IPS-20b (cell line): Measurements from ENCODE around the gene PDK1.

ENCODE experiments used
- H3K27ac ChIP-seq: one replicate; pipeline ENCODE4 v1.5.1; 2013; ENCODE audit warnings: low read length
- H3K27me3 ChIP-seq: 2 replicates; pipeline ENCODE4 v1.6.1; 2013; ENCODE audit warnings: mild to moderate bottlenecking, low read length, inconsistent platforms; ENCODE audit not compliant: insufficient read depth
- H3K36me3 ChIP-seq: 2 replicates; pipeline ENCODE4 v1.6.1; 2013; ENCODE audit warnings: low read depth, mild to moderate bottlenecking, inconsistent platforms, low read length, moderate library complexity; ENCODE audit not compliant: insufficient read depth
- H3K4me1 ChIP-seq: 2 replicates; pipeline ENCODE4 v1.6.1; 2013; ENCODE audit warnings: mild to moderate bottlenecking, control low read depth, inconsistent platforms, low read length, moderate library complexity; ENCODE audit not compliant: insufficient read depth
- H3K4me3 ChIP-seq: 2 replicates; pipeline ENCODE4 v1.5.1; 2013; ENCODE audit warnings: mild to moderate bottlenecking, low read length, inconsistent platforms
- H3K9ac ChIP-seq: 2 replicates; pipeline ENCODE4 v1.6.1; 2013; ENCODE audit warnings: low read depth, mild to moderate bottlenecking, inconsistent platforms, low read length, moderate library complexity
- H3K9me3 ChIP-seq: 2 replicates; pipeline ENCODE4 v1.6.1; 2013; ENCODE audit warnings: mild to moderate bottlenecking, low read depth, low read length, inconsistent platforms; ENCODE audit not compliant: insufficient read depth

The PDK1 gene

GRCh38 chr2:172623249-172623965 lies 67.5 kb downstream of the PDK1 start:
- H3K9ac ChIP-seq: no peak overlapping the region
- no peak overlapping the region for H3K27ac ChIP-seq
- no peaks in the 10 kb centered on the region for H3K4me1 ChIP-seq
- no peaks in the 10 kb centered on the region for H3K27me3 ChIP-seq
- H3K4me3 ChIP-seq: no peak overlapping the region
- H3K36me3 ChIP-seq: peaks cover 12% of the 10 kb centered on the region; the same call in 1 of the 2 replicates
- H3K9me3 ChIP-seq: peaks cover 19% of the 10 kb centered on the region

GRCh38 chr2:172624996-172625395 lies 69.1 kb downstream of the PDK1 start:
- Histone ChIP-seq H3K4me1 (no peaks in the 10 kb centered on the region), H3K4me3 (no peak overlapping the region), H3K36me3 (peaks cover 12% of the 10 kb centered on the region; the same call in 1 of the 2 replicates), H3K27me3 (no peaks in the 10 kb centered on the region), H3K9me3 (peaks cover 19% of the 10 kb centered on the region), H3K9ac (no peak overlapping the region), H3K27ac (no peak overlapping the region)

GRCh38 chr2:172627181-172627580 lies 71.3 kb downstream of the PDK1 start:
- Histone ChIP-seq H3K36me3 (peaks cover 12% of the 10 kb centered on the region; the same call in 1 of the 2 replicates), H3K9me3 (peaks cover 15% of the 10 kb centered on the region), H3K27ac (no peak overlapping the region), H3K9ac (no peak overlapping the region), H3K4me3 (no peak overlapping the region), H3K27me3 (no peaks in the 10 kb centered on the region), H3K4me1 (no peaks in the 10 kb centered on the region)

GRCh38 chr2:172628085-172628484 lies 72.2 kb downstream of the PDK1 start:
- H3K4me1 ChIP-seq: no peaks in the 10 kb centered on the region
- H3K36me3 ChIP-seq: peaks cover 12% of the 10 kb centered on the region; the same call in 1 of the 2 replicates
- peaks cover 14% of the 10 kb centered on the region for H3K9me3 ChIP-seq
- no peak overlapping the region for H3K27ac ChIP-seq
- no peak overlapping the region for H3K9ac ChIP-seq
- no peak overlapping the region for H3K4me3 ChIP-seq
- H3K27me3 ChIP-seq: no peaks in the 10 kb centered on the region

- Histone ChIP-seq H3K4me3 (no peak overlapping the region), H3K4me1 (no peaks in the 10 kb centered on the region), H3K9ac (no peak overlapping the region), H3K27me3 (no peaks in the 10 kb centered on the region), H3K27ac (no peak overlapping the region), H3K9me3 (no peaks in the 10 kb centered on the region), H3K36me3 (no peaks in the 10 kb centered on the region)
Measured at GRCh38 chr2:172629586-172629985, 73.7 kb downstream of the PDK1 start.

GRCh38 chr2:172630181-172630580 lies 74.3 kb downstream of the PDK1 start:
- Histone ChIP-seq H3K27me3 (no peaks in the 10 kb centered on the region), H3K36me3 (no peaks in the 10 kb centered on the region), H3K9me3 (no peaks in the 10 kb centered on the region), H3K27ac (no peak overlapping the region), H3K4me1 (no peaks in the 10 kb centered on the region), H3K4me3 (no peak overlapping the region), H3K9ac (no peak overlapping the region)

GRCh38 chr2:172634477-172634876 lies 78.6 kb downstream of the PDK1 start:
- Histone ChIP-seq H3K27ac (no peak overlapping the region), H3K4me3 (no peak overlapping the region), H3K4me1 (no peaks in the 10 kb centered on the region), H3K9ac (no peak overlapping the region), H3K9me3 (no peaks in the 10 kb centered on the region), H3K27me3 (no peaks in the 10 kb centered on the region), H3K36me3 (no peaks in the 10 kb centered on the region)

- Histone ChIP-seq H3K9me3 (no peaks in the 10 kb centered on the region), H3K4me1 (no peaks in the 10 kb centered on the region), H3K27me3 (no peaks in the 10 kb centered on the region)
Measured at GRCh38 chr2:172635548-172635947, 79.7 kb downstream of the PDK1 start.

GRCh38 chr2:172639256-172639655 lies 83.4 kb downstream of the PDK1 start:
- Histone ChIP-seq H3K4me3 (no peak overlapping the region), H3K4me1 (no peaks in the 10 kb centered on the region), H3K36me3 (no peaks in the 10 kb centered on the region), H3K9ac (no peak overlapping the region), H3K27ac (no peak overlapping the region), H3K27me3 (no peaks in the 10 kb centered on the region), H3K9me3 (no peaks in the 10 kb centered on the region)

More at GRCh38 chr2:172635548-172635947, 79.7 kb downstream of the PDK1 start:
- Histone ChIP-seq H3K9ac (no peak overlapping the region), H3K4me3 (no peak overlapping the region), H3K27ac (no peak overlapping the region), H3K36me3 (no peaks in the 10 kb centered on the region)

GRCh38 chr2:172639823-172640222 lies 83.9 kb downstream of the PDK1 start:
- H3K27me3 ChIP-seq: no peaks in the 10 kb centered on the region
- no peak overlapping the region for H3K9ac ChIP-seq
- no peak overlapping the region for H3K27ac ChIP-seq
- no peaks in the 10 kb centered on the region for H3K4me1 ChIP-seq
- no peak overlapping the region for H3K4me3 ChIP-seq
- no peaks in the 10 kb centered on the region for H3K36me3 ChIP-seq
- H3K9me3 ChIP-seq: no peaks in the 10 kb centered on the region

- no peak overlapping the region for H3K4me3 ChIP-seq
- H3K27me3 ChIP-seq: no peaks in the 10 kb centered on the region
- H3K9ac ChIP-seq: no peak overlapping the region
- H3K9me3 ChIP-seq: no peaks in the 10 kb centered on the region
- H3K27ac ChIP-seq: no peak overlapping the region
- no peaks in the 10 kb centered on the region for H3K36me3 ChIP-seq
- no peaks in the 10 kb centered on the region for H3K4me1 ChIP-seq
Measured at GRCh38 chr2:172640389-172640788, 84.5 kb downstream of the PDK1 start.

GRCh38 chr2:172642301-172643020 lies 86.6 kb downstream of the PDK1 start:
- peaks cover 7% of the 10 kb centered on the region for H3K9me3 ChIP-seq
- H3K27ac ChIP-seq: no peak overlapping the region
- H3K27me3 ChIP-seq: no peaks in the 10 kb centered on the region
- H3K4me3 ChIP-seq: no peak overlapping the region
- no peaks in the 10 kb centered on the region for H3K4me1 ChIP-seq
- H3K36me3 ChIP-seq: no peaks in the 10 kb centered on the region
- H3K9ac ChIP-seq: no peak overlapping the region
